ENCODE results near the gene POLDIP2. TPM values are rescaled to one million over a fixed set of nuclear protein-coding genes. Genes with fewer than 3 reads are reported as not detected.

POLDIP2 gene
- total RNA-seq, 1 experiment from 2014 or later = 82.8 TPM

- no peaks in the 10 kb centered on the region; a peak in 2 of 5 replicates for H3K9me3 Mint-ChIP-seq
- Histone ChIP-seq H3K23ac (ENCODE audit: insufficient read length, low read depth, low read length) (no peak within 1 kb of the TSS), H2BK12ac (ENCODE audit: insufficient read length, low read depth, low read length) (no peak within 1 kb of the TSS), H3K4ac (ENCODE audit: low read depth, low read length) (no peak within 1 kb of the TSS), H2BK20ac (ENCODE audit: low read depth, low read length, poor library complexity, severe bottlenecking) (no peak within 1 kb of the TSS), H3K9ac (ENCODE audit: extremely low read depth, insufficient read length, low read length) (no peak within 1 kb of the TSS), H2BK5ac (ENCODE audit: insufficient read length, low read length) (no peak within 1 kb of the TSS), H2AFZ (ENCODE audit: low read length) (no peak within 1 kb of the TSS), H3K56ac (ENCODE audit: insufficient read length, low read depth, low read length) (no peak within 1 kb of the TSS), H3K79me1 (ENCODE audit: insufficient read depth, low read depth, low read length, poor library complexity, severe bottlenecking) (no peaks in the 10 kb centered on the region), H2BK120ac (ENCODE audit: low read depth, low read length, poor library complexity, severe bottlenecking) (no peak within 1 kb of the TSS), H3T11ph (ENCODE audit: low read length) (no peak within 1 kb of the TSS), H3K27me3 (ENCODE audit: insufficient read depth, low read length) (peaks cover 12% of the 10 kb centered on the region; the same call in 1 of the 2 replicates), H3K23me2 (ENCODE audit: insufficient read length, low read depth, low read length, poor library complexity, severe bottlenecking) (peaks cover 10% of the 10 kb centered on the region), H3K18ac (ENCODE audit: insufficient read length, low read depth, low read length) (no peak within 1 kb of the TSS), H4K8ac (replicated peaks; ENCODE audit: insufficient read length, low read depth, low read length) (no peak within 1 kb of the TSS), H3K27ac (ENCODE audit: insufficient read length, low read depth, low read length) (no peak within 1 kb of the TSS), H3K9me3 (ENCODE audit: control insufficient read depth, low read depth, low read length) (no peaks in the 10 kb centered on the region), H3K14ac (ENCODE audit: insufficient read depth, low read length) (no peak within 1 kb of the TSS; the same call in 1 of the 2 replicates), H4K91ac (ENCODE audit: insufficient read length, low read depth, low read length) (no peak within 1 kb of the TSS), H3K4me1 (ENCODE audit: insufficient read depth, low read length) (peaks cover 2% of the 10 kb centered on the region; the same call in 1 of the 2 replicates), H4K20me1 (ENCODE audit: control insufficient read depth, insufficient read depth, insufficient read length) (peaks cover 2% of the 10 kb centered on the region), H4K5ac (ENCODE audit: insufficient read length, low read depth, low read length) (no peak within 1 kb of the TSS), H2AK5ac (ENCODE audit: insufficient read length, low read length) (no peak within 1 kb of the TSS), H2BK15ac (ENCODE audit: low read depth, low read length) (no peak within 1 kb of the TSS), H3K4me2 (ENCODE audit: insufficient read depth, insufficient read length, low read length) (peak within 1 kb of the TSS; percentile 53), H3K79me2 (ENCODE audit: insufficient read depth, low read length) (no peaks in the 10 kb centered on the region)
- DNase-seq = peak; percentile 89
- H3K27me3 Mint-ChIP-seq (ENCODE audit: low read depth) = peaks cover 32% of the 10 kb centered on the region
- TF ChIP-seq CTCF (conservative IDR thresholded peaks at IDR 0.05) = peak; percentile 29; the same call in 1 of the 3 replicates
- peaks cover 0 to 6% (median 2%) of the 10 kb centered on the region in 3 experiments; a peak in 3 of 7 replicates for H3K36me3 Mint-ChIP-seq (ENCODE audit: insufficient read depth in 1 of 3, low read depth in 3 of 3)
- H3K4me1 Mint-ChIP-seq = peaks cover 14 to 21% of the 10 kb centered on the region in 2 experiments
- WGBS (ENCODE audit: extremely low coverage, insufficient read length, low lambda C conversion rate) = no CpG with 5 or more reads among the region's 8 CpGs
- H3K4me3 Mint-ChIP-seq = peak within 1 kb of the TSS; percentile 39 to 85; a peak in 4 of 5 replicates
- H3K27ac Mint-ChIP-seq = peak within 1 kb of the TSS in 2 of 3 experiments; percentile 87 to 95; a peak in 4 of 7 replicates
Observed at GRCh38 chr17:28370035-28370743, 12.9 kb upstream of the POLDIP2 start, which contains the start of gene VTN. Gene VTN (minus strand): TSS chr17:28370307. CDS start chr17:28370203, 104 bp downstream.
